DOHH2 (cell line): Measurements from ENCODE around the gene GPX6.
A peak's percentile ranks its signal among the peaks of the same experiment; 100 is the strongest.

Experiments used
- H3F3A ChIP-seq: fragments of 200-600 bp; sonication (generic), shearing (Covaris generic); 2 replicates; pipeline ENCODE4 v1.6.0; 2016; ENCODE audit warnings: antibody characterized with exemption, mild to moderate bottlenecking; ENCODE audit not compliant: control insufficient read depth, insufficient read depth
- H3K27ac ChIP-seq: fragments of 200-600 bp; sonication (generic); 2 replicates; pipeline ENCODE4 v1.5.1; 2014; ENCODE audit warnings: low read depth, mild to moderate bottlenecking, low read length, moderate library complexity
- H3K27me3 ChIP-seq: fragments of 200-600 bp; sonication (generic); 2 replicates; pipeline ENCODE4 v1.6.1; 2014; ENCODE audit warnings: mild to moderate bottlenecking, low read length, mixed read lengths; ENCODE audit not compliant: control insufficient read depth
- H3K36me3 ChIP-seq: fragments of 200-600 bp; sonication (generic); 2 replicates; pipeline ENCODE4 v1.6.1; 2014; ENCODE audit warnings: mild to moderate bottlenecking, low read length, moderate library complexity, mixed read lengths; ENCODE audit not compliant: control insufficient read depth
- H3K4me1 ChIP-seq: fragments of 200-600 bp; sonication (generic); 2 replicates; pipeline ENCODE4 v1.6.1; 2014; ENCODE audit warnings: mild to moderate bottlenecking, low read length, mixed read lengths; ENCODE audit not compliant: control insufficient read depth
- H3K4me2 ChIP-seq: fragments of 200-600 bp; sonication (generic); 2 replicates; pipeline ENCODE4 v1.6.0; 2014; ENCODE audit warnings: mild to moderate bottlenecking, low read length, moderate library complexity
- H3K4me3 ChIP-seq: fragments of 200-600 bp; sonication (generic); 2 replicates; pipeline ENCODE4 v1.5.1; 2014; ENCODE audit warnings: mild to moderate bottlenecking, low read length, mixed read lengths
- H3K79me2 ChIP-seq: fragments of 200-600 bp; sonication (generic); 2 replicates; pipeline ENCODE4 v1.6.1; 2014; ENCODE audit warnings: mild to moderate bottlenecking, low read length, mixed read lengths; ENCODE audit not compliant: control insufficient read depth
- H3K9me2 ChIP-seq: fragments of 200-600 bp; sonication (generic); replicated peaks from 2 replicates; pipeline ENCODE4 v1.6.1; 2014; ENCODE audit warnings: mild to moderate bottlenecking, low read length, mixed read lengths; ENCODE audit not compliant: control insufficient read depth
- H3K9me3 ChIP-seq: fragments of 200-600 bp; sonication (generic); 2 replicates; pipeline ENCODE4 v1.6.1; 2014; ENCODE audit warnings: antibody characterized with exemption, low read length, mixed read lengths; ENCODE audit not compliant: control insufficient read depth, insufficient read depth
- H4K20me1 ChIP-seq: fragments of 200-600 bp; sonication (generic); 2 replicates; pipeline ENCODE4 v1.6.0; 2014; ENCODE audit warnings: low read depth, mild to moderate bottlenecking, antibody characterized with exemption, low read length, moderate library complexity; ENCODE audit not compliant: control insufficient read depth, insufficient read depth
- EZH2phosphoT487 ChIP-seq: fragments of 200-600 bp; sonication (generic); IDR thresholded peaks from 2 replicates; pipeline ENCODE4 v1.6.1; 2017; ENCODE audit warnings: borderline replicate concordance, mild to moderate bottlenecking, antibody characterized with exemption, low read length, moderate library complexity, mixed read lengths
- TF ChIP-seq, protein P1 (sequence below): fragments of 200-600 bp; sonication (generic); IDR thresholded peaks from one replicate; pipeline ENCODE4 v1.5.1; 2014; ENCODE audit warnings: antibody characterized with exemption, mild to moderate bottlenecking, low read depth, low read length; ENCODE audit not compliant: poor library complexity, severe bottlenecking

The GPX6 gene

DNA sequence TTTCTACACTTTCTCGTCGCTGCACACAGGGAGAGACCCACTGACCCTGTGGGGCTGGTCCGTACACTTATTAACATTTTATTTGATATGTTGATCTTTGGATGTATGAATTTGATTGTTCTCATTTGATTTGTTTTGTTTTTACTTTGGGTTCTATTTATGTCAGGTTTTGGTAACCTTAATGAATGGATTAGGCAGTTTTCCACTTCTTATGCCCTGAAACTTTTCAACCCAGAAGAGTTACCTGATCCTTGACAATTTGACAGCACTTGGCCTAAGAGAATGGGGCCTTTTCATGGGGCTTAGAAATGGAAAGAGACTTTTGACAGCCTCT is 23.6 kb downstream of the GPX6 start:
- no peaks in the 10 kb centered on the region for H4K20me1 ChIP-seq
- peaks cover 2% of the 10 kb centered on the region; the same call in 1 of the 2 replicates for H3K27me3 ChIP-seq
- no peak overlapping the region for H3K4me2 ChIP-seq
- no peaks in the 10 kb centered on the region for H3K9me3 ChIP-seq
- H3K36me3 ChIP-seq = no peaks in the 10 kb centered on the region
- H3F3A ChIP-seq = no peaks in the 10 kb centered on the region; the same call in 1 of the 2 replicates
- no peak overlapping the region for H3K27ac ChIP-seq
- H3K4me1 ChIP-seq = peaks cover 21% of the 10 kb centered on the region
- H3K4me3 ChIP-seq = no peak overlapping the region
- H3K9me2 ChIP-seq = no peaks in the 10 kb centered on the region
- TF ChIP-seq EZH2phosphoT487 = no peak
- TF ChIP-seq, protein P1, sequence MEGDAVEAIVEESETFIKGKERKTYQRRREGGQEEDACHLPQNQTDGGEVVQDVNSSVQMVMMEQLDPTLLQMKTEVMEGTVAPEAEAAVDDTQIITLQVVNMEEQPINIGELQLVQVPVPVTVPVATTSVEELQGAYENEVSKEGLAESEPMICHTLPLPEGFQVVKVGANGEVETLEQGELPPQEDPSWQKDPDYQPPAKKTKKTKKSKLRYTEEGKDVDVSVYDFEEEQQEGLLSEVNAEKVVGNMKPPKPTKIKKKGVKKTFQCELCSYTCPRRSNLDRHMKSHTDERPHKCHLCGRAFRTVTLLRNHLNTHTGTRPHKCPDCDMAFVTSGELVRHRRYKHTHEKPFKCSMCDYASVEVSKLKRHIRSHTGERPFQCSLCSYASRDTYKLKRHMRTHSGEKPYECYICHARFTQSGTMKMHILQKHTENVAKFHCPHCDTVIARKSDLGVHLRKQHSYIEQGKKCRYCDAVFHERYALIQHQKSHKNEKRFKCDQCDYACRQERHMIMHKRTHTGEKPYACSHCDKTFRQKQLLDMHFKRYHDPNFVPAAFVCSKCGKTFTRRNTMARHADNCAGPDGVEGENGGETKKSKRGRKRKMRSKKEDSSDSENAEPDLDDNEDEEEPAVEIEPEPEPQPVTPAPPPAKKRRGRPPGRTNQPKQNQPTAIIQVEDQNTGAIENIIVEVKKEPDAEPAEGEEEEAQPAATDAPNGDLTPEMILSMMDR = no peak
- H3K79me2 ChIP-seq = no peaks in the 10 kb centered on the region

DNA sequence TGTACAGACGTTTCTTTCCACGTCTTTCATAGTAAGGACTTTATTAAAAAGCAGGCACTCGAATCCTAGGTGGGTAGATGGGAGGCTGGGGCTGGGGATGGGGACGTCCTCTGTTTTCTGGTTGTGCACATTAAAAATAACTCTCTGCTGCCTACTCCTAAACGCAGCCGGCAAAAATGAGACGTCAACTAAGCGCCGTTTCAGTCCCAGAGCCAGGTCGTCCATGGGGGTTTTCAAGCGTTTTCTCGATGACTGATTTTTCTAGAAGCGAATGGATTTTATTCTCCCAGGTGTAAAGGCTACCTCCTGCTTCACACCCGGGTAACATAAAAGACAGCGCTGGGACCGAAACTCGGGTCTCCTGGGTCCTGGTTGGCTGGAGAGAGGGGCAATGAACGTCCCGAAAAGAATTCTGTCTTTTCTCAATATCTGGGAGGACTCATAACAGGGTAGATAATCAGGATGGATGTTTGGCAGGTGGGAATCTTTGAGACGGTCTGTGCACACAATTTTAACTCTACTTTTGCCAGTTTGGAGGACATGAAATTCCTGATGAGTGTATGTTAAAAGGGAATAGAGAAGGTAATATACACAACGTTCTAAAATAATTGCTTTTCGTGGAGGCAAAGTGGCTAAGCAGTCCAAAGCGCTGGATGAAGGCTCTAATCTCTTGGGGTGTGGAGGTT is 25.2 kb downstream of the GPX6 start:
- no peaks in the 10 kb centered on the region for H3K36me3 ChIP-seq
- TF ChIP-seq, protein P1 = no peak
- TF ChIP-seq EZH2phosphoT487 = no peak
- H4K20me1 ChIP-seq = no peaks in the 10 kb centered on the region
- peaks cover 21% of the 10 kb centered on the region for H3K4me1 ChIP-seq
- peak overlapping the region; percentile 77 for H3K4me2 ChIP-seq
- H3K79me2 ChIP-seq = no peaks in the 10 kb centered on the region
- no peaks in the 10 kb centered on the region for H3K9me2 ChIP-seq
- H3F3A ChIP-seq = no peaks in the 10 kb centered on the region; the same call in 1 of the 2 replicates
- peak overlapping the region; percentile 74 for H3K4me3 ChIP-seq
- no peaks in the 10 kb centered on the region for H3K9me3 ChIP-seq
- H3K27ac ChIP-seq = peak overlapping the region; percentile 27; the same call in 1 of the 2 replicates
- H3K27me3 ChIP-seq = peaks cover 2% of the 10 kb centered on the region; the same call in 1 of the 2 replicates

DNA sequence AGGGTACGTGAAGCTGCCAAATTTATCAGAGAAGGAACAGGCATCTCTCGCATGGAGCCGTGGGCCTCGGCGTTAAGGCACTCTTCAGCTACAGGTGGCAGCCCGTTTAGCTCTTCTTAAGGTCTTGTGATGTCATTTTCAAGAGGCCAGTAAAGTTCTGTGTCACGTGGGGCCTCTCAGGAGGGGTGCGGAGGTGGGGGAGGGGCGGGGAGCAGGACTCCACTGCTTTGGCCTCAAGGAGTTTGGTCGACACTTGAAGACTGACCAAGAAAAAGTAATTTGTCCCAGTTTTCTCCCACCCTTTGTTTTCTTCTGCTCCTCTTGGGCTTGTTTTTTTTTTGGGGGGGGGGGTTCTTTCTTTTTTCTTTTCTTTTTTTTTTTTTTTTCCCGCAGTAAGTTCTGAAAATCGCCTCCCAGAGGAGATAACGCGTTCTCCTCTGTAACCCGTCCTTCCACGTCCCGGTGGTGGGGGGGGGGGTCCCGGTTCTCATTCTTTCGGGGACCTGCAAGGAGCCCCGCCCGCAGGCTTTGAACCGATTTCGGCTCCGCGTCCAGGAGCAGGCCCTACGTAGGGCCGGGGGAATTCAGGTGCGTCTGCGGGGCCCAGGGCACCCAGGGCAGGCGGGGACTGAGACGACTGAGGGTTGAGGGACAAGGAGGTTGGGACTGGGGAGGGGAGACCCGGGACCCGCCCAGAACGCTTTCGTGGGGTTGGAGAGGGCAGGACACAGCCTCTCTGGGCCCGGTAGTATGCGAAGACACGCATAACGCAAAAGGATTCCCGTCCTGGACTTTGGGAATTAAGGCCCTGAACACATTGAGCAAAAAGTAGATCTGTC is 26.0 kb downstream of the GPX6 start:
- TF ChIP-seq, protein P1 = no peak
- no peak for TF ChIP-seq EZH2phosphoT487
- Histone ChIP-seq H3K4me1 (peaks cover 21% of the 10 kb centered on the region), H3K4me3 (peak overlapping the region; percentile 74), H4K20me1 (no peaks in the 10 kb centered on the region), H3K9me3 (no peaks in the 10 kb centered on the region), H3K27me3 (peaks cover 2% of the 10 kb centered on the region; the same call in 1 of the 2 replicates), H3K27ac (peak overlapping the region; percentile 27), H3K79me2 (no peaks in the 10 kb centered on the region), H3K4me2 (peak overlapping the region; percentile 77), H3F3A (no peaks in the 10 kb centered on the region; the same call in 1 of the 2 replicates), H3K36me3 (no peaks in the 10 kb centered on the region), H3K9me2 (no peaks in the 10 kb centered on the region)
